OCI-LY3 (cell line): ENCODE data around the gene COL6A3.

ENCODE experiments used
- H2AFZ ChIP-seq: fragments of 200-600, 300-600 bp; shearing (Covaris generic); 2 replicates; pipeline ENCODE4 v1.6.0; 2014; ENCODE audit warnings: antibody characterized with exemption, low read depth, low read length
- H3K27ac ChIP-seq: fragments of 200-600, 300-600 bp; sonication (generic); 2 replicates; pipeline ENCODE4 v1.5.1; 2014; ENCODE audit warnings: mild to moderate bottlenecking, low read length, moderate library complexity, mixed read lengths
- H3K27me3 ChIP-seq: fragments of 200-600, 300-600 bp; sonication (generic); 2 replicates; pipeline ENCODE4 v1.6.1; 2014; ENCODE audit warnings: low read depth, low read length, mixed read lengths
- H3K36me3 ChIP-seq: fragments of 200-600, 300-600 bp; sonication (generic); replicated peaks from 2 replicates; pipeline ENCODE3; 2014; ENCODE audit warnings: low read depth, low read length, mixed read lengths
- H3K4me1 ChIP-seq: fragments of 300-600, 200-600 bp; sonication (generic); 2 replicates; pipeline ENCODE4 v1.6.1; 2014; ENCODE audit warnings: low read length, mixed read lengths
- H3K4me2 ChIP-seq: fragments of 200-600, 300-600 bp; sonication (generic); 2 replicates; pipeline ENCODE4 v1.6.1; 2014; ENCODE audit warnings: low read length, mixed read lengths
- H3K4me3 ChIP-seq: fragments of 300-600, 200-600 bp; sonication (generic); 2 replicates; pipeline ENCODE4 v1.5.1; 2014; ENCODE audit warnings: antibody characterized with exemption, mild to moderate bottlenecking, low read length, moderate library complexity
- H3K79me2 ChIP-seq: fragments of 300-600, 200-600 bp; shearing (Covaris generic); 2 replicates; pipeline ENCODE4 v1.6.1; 2014; ENCODE audit warnings: mild to moderate bottlenecking, low read length, mixed read lengths
- H3K9ac ChIP-seq: fragments of 300-600, 200-600 bp; shearing (Covaris generic); 2 replicates; pipeline ENCODE4 v1.6.0; 2014; ENCODE audit warnings: mild to moderate bottlenecking, low read length, moderate library complexity
- H3K9me3 ChIP-seq: fragments of 200-600, 300-600 bp; shearing (Covaris generic); 2 replicates; pipeline ENCODE4 v1.6.1; 2014; ENCODE audit warnings: low read length, mixed read lengths; ENCODE audit not compliant: insufficient read depth
- H4K20me1 ChIP-seq: fragments of 200-600, 300-600 bp; sonication (generic); 2 replicates; pipeline ENCODE4 v1.6.1; 2016; ENCODE audit warnings: low read length, mixed read lengths; ENCODE audit not compliant: insufficient read depth
- CTCF ChIP-seq: fragments of 200-600, 300-600 bp; sonication (generic); IDR thresholded peaks from 2 replicates; pipeline ENCODE4 v1.5.1; 2014; ENCODE audit warnings: antibody characterized with exemption, low read length, low read depth
- EZH2phosphoT487 ChIP-seq: fragments of 200-600 bp; shearing (Covaris generic); IDR thresholded peaks from 2 replicates; pipeline ENCODE4 v1.6.1; 2018; ENCODE audit warnings: antibody characterized with exemption, mixed run types, low read depth

COL6A3 gene

GRCh38 chr2:237293978-237294377 lies 120.0 kb downstream of the COL6A3 start:
- Histone ChIP-seq H3K27me3 (peaks cover 4% of the 10 kb centered on the region; the same call in 1 of the 2 replicates), H3K9ac (no peak overlapping the region), H4K20me1 (no peaks in the 10 kb centered on the region), H2AFZ (no peak overlapping the region), H3K79me2 (no peaks in the 10 kb centered on the region), H3K4me2 (no peak overlapping the region), H3K4me1 (no peaks in the 10 kb centered on the region), H3K4me3 (no peak overlapping the region), H3K27ac (no peak overlapping the region), H3K36me3 (no peaks in the 10 kb centered on the region), H3K9me3 (no peaks in the 10 kb centered on the region)
- TF ChIP-seq EZH2phosphoT487: no peak
- TF ChIP-seq CTCF: no peak

GRCh38 chr2:237291138-237291792 lies 122.7 kb downstream of the COL6A3 start:
- no peaks in the 10 kb centered on the region for H3K79me2 ChIP-seq
- H3K36me3 ChIP-seq: no peaks in the 10 kb centered on the region
- no peaks in the 10 kb centered on the region for H4K20me1 ChIP-seq
- no peaks in the 10 kb centered on the region for H3K4me1 ChIP-seq
- no peak overlapping the region for H3K27ac ChIP-seq
- H3K27me3 ChIP-seq: peaks cover 4% of the 10 kb centered on the region; the same call in 1 of the 2 replicates
- TF ChIP-seq EZH2phosphoT487: no peak
- no peak for TF ChIP-seq CTCF
- H3K9me3 ChIP-seq: no peaks in the 10 kb centered on the region
- no peak overlapping the region for H3K4me3 ChIP-seq
- H3K4me2 ChIP-seq: no peak overlapping the region
- H3K9ac ChIP-seq: no peak overlapping the region
- no peak overlapping the region for H2AFZ ChIP-seq

- Histone ChIP-seq H3K9ac (no peak overlapping the region), H4K20me1 (no peaks in the 10 kb centered on the region), H3K4me3 (no peak overlapping the region), H3K36me3 (no peaks in the 10 kb centered on the region), H3K4me2 (no peak overlapping the region), H3K79me2 (no peaks in the 10 kb centered on the region), H3K9me3 (no peaks in the 10 kb centered on the region), H2AFZ (no peak overlapping the region), H3K27me3 (peaks cover 4% of the 10 kb centered on the region; the same call in 1 of the 2 replicates), H3K4me1 (no peaks in the 10 kb centered on the region), H3K27ac (no peak overlapping the region)
- no peak for TF ChIP-seq EZH2phosphoT487
- TF ChIP-seq CTCF: no peak
These were observed 123.7 kb downstream of the COL6A3 start for GRCh38 chr2:237290261-237290660.

- Histone ChIP-seq H3K36me3 (no peaks in the 10 kb centered on the region), H4K20me1 (no peaks in the 10 kb centered on the region), H3K79me2 (no peaks in the 10 kb centered on the region), H3K9me3 (no peaks in the 10 kb centered on the region), H3K9ac (no peak overlapping the region), H2AFZ (no peak overlapping the region), H3K4me2 (no peak overlapping the region), H3K27me3 (no peaks in the 10 kb centered on the region), H3K27ac (no peak overlapping the region), H3K4me1 (no peaks in the 10 kb centered on the region), H3K4me3 (no peak overlapping the region)
- TF ChIP-seq CTCF (no peak), EZH2phosphoT487 (no peak)
These were observed 124.8 kb downstream of the COL6A3 start for GRCh38 chr2:237289139-237289538.
